Epithelial cell of prostate (primary cell): Measurements from ENCODE around the gene ZNF48.

Experiments
- DNase-seq: peaks from one replicate; pipeline ENCODE4 v3.0.0-alpha.2; 2011; ENCODE audit warnings: low read depth, low spot score
- H3K27ac ChIP-seq: fragments of 450-650 bp; 2 replicates; pipeline ENCODE4 v1.5.1; 2017; ENCODE audit warnings: mild to moderate bottlenecking

ZNF48 gene

DNA sequence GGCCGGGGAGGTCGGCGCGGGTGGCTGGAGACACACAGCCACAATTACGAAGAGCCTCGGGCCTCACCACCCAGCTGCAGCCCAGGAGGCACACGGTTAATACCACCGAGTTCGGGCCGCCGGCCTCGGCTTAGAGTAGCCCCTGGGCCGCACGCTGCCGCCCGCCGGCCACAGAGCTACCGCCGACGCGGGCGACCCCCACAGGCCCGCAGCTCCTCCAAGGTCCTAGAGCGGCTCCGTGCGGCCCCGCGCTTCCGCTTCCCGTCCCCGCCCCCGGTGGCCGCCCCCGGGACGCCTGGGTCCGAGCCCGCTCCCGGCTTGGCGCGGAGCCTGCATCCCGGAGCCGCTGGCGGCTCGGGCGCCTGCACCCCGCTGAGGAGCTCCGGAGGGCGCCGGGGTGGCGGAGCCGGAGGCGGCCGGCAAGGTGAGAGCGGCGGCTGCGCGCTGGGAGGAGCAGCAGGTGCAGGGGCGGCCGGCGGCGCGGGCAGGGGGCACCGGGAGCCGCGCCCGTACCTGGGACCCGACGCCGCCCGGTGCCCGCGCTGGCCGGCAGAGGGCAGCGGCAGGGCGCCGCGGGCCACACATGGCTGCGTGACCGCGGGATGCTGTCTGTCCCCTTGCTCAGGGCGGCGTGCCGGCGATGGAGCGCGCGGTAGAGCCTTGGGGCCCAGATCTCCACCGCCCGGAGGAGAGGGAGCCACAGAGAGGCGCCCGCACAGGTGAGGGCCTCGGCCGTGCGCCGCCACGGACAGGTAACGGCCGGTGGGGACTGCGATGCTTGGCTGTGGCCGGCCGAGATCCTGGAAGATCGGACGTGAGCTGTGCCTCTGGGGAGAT lies at the start of gene ZNF48:
ZNF48 (plus strand) TSS at position 266 of the 837 bp plus-strand sequence; CDS start at position 641, 375 bp downstream.
- no peak for DNase-seq
- peak within 1 kb of the TSS; percentile 66 for H3K27ac ChIP-seq

DNA sequence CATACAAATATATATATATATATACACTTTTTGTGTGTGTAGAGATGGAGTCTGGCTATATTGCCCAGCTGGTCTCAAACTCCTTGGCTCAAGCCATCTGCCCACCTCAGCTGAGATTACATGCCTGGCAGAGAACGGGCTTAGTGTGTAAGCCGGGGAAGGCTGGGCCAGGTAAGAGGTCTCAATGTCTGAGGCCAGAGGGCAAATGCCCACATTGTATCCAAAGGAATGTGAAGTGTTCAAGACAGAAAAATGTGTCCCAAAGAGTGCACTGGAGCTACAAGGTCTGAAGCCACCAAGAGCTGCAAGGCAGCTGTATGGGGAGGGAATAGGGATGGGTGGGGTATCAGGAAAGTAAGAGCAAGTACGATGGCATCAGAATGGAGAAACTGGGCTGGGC lies 48.9 kb upstream of the ZNF48 start:
- H3K27ac ChIP-seq: no peak overlapping the region
- no peak for DNase-seq

DNA sequence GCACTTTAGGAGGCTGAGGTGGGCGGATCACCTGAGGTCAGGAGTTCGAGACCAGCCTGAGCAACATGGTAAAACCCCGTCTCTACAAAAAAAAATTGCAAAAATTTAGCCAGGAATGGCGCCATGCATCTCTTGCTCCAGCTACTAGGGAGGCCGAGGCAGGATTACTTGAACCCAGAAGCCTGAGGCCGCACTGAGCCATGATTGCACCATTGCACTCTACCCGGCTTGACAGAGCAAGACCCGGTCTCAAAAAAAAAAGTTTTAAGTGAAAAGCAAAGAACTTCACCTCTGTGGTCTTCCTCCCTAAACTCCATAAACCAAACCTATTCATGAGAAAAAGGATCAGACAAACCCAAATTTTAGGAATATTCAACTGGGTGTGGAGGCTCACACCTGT lies 47.1 kb upstream of the ZNF48 start:
- no peak for DNase-seq
- H3K27ac ChIP-seq: no peak overlapping the region

DNA sequence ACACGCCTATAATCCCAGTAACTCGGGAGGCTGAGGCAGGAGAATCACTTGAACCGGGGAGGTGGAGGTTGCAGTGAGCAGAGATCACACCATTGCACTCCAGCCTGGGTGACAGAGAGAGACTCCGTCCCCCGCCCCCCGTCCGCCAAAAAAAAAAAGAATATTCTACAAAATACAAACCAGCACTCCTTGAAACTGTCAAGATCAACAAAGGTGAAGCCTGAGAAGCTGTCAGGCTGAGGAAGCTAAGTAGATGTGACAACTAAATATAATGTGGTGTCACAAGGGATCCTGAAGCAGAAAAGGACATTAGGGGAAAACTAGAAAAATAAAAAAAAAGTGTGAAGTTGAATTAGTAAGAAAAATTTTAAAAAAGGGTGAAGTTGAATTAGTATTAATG lies 46.3 kb upstream of the ZNF48 start:
- H3K27ac ChIP-seq: no peak overlapping the region
- DNase-seq: no peak

DNA sequence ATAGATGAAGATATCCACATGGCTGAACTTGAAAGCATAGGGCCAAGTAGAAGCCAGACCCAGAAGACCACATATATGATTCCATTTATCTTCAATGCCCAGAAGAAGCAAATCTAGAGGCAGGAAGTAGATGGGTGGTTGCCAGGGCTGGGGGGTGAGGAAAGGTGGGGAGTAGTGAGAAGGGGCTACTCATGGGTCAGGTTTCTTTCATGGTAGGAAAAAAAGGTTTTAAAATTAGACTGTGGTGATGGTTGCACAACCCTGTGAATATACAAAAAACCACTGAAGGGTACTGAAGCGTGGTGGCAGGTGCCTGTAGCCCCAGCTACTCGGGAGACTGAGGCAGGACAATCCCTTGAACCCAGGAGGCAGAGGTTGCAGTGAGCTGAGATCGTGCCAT lies 45.5 kb upstream of the ZNF48 start:
- H3K27ac ChIP-seq: no peak overlapping the region
- no peak for DNase-seq

DNA sequence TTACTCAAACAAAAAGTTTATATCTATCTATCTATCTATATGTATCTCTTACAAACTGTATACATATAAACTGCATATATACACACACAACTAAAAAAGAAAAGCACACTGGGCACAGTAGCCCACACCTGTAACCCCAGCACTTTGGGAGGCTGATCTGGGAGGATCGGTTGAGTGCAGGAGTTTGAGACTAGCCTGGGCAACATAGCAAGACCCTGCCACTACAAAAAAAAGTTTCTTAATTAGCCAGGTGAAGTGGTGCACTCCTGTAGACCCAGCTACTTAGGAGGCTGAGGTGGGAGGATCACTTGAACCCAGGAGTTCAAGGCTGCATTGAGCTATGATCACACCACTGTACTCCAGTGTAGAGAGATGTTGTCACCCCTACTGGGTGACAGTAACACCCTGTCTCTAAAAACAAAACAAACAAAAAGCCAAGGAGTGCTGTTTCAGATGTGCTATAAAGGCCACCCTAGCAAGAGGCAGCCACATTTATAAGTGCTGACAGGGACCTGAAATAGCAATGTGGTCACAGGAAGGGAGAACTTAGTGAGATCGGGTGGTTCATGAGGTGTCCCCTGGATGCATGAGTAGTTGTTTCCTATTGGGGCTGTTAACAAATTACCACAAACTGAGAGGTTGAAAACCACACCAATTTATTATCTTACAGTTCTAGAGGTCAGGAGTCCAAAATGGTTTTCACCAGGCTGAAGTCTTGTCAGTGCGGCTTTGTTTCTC lies 44.9 kb upstream of the ZNF48 start:
- DNase-seq: no peak
- no peak overlapping the region for H3K27ac ChIP-seq

DNA sequence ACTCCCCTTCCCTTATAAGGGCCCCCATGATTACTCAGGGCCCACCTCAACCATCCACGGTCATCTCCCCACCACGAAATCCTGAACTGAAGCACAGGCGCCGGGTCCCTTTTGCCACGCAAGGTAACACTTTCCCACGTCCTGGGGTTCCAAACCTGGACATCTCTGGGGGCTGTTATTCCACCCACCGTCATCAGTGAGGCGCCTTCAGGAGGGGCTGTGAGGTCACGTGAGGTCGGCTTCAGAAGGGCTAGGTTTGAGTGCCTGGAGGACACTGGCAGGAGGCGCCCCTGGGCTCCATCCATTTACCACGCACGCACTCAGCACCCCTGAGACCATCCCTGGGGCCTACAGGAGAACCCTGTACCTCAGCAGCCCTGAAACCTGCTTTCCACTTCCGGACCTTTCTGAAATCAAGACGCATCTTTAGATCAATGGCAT lies 44.2 kb upstream of the ZNF48 start:
- no peak overlapping the region for H3K27ac ChIP-seq
- DNase-seq: no peak

DNA sequence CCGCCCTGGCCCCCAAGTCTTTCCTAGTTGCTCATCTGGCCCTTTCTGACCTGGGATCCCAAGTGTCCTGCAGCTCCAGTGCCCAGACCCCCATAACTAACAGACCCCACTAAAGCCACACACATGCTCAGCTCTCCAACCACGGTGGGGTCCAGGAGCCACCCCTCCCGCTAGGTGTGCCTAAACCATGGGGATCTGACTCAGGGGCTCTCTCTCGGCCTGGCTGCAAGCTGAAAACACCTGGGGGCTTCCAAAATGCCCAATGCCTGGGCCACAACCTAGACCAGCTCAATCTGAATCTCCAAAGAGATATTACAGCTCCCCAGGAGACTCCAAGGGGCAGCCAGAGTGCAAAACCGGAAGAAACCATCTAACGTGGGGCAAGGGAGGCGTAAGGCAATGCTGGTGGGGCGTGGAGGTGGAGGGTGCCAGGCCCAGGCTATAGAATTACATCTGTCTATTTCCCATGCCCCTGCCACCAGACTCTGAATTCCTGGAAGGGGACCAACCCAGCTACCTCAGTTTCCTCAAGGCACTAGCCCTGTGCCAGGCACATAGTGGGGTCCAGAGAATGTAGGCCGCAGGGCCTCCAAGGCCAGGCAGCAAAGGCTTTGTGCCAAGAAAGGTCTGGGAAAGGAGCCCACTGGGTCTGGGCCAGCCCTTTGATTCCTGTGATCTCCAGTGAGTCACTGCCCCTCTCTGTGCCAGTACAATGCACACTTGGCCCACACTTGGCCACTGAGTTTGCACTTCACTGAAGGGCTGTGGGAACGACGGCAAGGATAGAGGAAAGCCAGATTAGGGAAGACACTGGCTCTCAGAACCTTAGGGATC lies 43.4 kb upstream of the ZNF48 start:
- no peak for DNase-seq
- H3K27ac ChIP-seq: no peak overlapping the region

DNA sequence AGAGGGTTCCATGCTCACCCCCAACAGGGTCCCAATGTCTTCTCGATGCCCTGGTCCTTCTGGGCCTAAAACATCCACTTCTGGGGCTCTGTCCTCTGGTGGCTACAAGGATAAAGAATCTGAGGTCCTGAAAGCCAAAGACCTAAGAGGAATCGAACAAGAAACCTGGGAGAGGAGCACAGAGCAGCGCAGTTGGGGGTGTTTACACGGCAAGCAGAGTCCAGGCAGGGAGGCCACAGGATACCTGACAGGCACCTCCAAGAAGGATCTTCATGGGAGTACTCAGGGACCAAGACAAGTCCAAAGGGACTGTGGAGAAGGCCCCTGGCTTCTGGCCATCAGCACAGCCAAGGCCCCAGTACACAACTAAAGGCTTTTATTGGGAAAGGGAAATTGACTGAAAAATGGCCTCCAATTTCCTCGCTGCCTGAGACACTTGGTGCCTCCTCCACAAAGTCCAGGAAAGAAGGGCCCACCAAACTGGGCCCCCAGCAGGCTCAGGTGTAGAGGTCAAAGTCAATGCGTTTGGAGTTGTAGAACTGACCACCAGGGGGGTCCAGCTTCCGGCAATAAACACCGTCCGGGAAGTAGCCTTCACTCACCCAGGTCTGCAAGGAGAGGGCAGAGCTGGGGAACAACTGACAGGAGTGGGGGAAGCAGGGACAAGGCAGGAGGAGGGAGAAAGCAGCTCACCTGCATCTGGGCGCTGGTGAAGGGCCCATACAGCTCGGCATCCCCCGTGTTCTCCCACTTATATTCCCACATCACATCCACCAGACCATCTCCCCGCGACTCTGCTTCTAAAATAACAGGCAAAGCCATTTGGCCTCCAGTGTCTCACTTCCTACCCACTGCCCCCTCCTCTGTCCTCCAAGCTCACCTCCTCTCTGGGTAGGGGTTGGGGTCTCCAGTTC lies 42.5 kb upstream of the ZNF48 start:
- no peak overlapping the region for H3K27ac ChIP-seq
- DNase-seq: no peak

DNA sequence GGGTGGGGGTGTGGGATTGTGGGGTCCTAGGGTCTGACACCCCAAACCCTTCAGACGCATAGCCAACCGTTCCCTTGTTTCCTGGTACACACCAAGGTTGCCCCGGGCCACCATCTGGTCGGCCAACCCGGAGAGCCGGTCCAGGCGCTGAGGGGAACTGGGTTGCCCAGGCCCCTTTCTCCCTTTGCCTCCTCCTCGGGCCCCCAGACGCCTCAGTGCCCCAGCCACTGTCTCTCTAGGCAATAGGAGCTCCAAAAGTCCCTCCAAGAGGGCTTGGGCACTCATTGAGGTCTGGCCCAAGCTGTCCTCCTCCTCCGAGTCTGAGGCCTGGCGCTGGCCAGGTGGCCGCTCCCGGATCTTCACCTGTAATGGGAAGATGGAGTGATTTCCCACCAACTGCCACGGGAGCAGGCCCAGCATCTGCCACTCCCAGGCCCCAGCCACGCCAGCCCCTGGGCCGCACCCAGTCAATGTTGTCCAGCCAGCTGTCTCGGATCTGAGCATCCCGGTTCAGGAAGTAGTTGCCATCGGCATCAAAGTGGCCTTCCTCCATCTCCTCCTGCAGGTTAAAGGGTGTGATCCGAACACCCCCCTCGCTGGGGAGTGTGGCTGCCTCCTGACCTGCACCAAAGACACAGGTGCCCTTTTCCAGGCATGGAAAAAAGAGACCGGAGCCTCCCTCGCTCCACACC lies 41.6 kb upstream of the ZNF48 start:
- no peak overlapping the region for H3K27ac ChIP-seq
- DNase-seq: no peak

DNA sequence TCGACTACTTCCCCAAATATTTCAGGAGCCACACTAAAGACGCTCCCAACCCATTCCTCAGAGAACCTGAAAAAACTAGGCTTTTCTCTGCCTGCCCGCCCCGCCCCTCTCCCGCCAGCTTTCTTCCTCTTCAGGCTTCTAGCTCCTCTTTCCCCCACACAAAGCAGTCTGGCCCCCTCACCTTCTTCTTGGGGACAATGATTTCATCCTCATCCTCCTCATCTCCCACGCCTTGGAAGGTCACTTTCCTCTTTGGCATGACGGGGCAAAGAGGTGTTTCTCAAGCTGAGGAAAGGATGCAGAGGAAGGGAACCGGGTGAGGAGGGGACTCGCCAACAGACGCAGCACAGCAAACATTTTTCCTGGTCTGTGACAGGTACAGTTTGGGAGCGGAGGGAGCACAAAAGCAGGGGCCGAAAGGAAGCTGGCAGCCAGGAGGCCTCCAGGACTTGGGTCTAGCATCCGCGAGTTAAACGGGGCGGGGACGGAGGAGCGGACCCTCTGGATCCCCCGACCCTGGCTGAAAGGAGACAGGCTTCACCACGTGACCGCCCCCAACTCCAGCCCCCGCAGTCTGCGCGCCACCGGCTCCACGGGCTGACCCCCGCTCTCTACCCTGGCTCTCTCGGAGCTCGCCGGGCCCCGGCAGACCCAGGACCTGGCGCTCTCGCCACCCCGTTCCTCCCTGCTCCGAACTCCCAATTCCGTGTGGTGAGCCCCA lies 40.6 kb upstream of the ZNF48 start:
- H3K27ac ChIP-seq: peak overlapping the region; percentile 94
- DNase-seq: no peak

DNA sequence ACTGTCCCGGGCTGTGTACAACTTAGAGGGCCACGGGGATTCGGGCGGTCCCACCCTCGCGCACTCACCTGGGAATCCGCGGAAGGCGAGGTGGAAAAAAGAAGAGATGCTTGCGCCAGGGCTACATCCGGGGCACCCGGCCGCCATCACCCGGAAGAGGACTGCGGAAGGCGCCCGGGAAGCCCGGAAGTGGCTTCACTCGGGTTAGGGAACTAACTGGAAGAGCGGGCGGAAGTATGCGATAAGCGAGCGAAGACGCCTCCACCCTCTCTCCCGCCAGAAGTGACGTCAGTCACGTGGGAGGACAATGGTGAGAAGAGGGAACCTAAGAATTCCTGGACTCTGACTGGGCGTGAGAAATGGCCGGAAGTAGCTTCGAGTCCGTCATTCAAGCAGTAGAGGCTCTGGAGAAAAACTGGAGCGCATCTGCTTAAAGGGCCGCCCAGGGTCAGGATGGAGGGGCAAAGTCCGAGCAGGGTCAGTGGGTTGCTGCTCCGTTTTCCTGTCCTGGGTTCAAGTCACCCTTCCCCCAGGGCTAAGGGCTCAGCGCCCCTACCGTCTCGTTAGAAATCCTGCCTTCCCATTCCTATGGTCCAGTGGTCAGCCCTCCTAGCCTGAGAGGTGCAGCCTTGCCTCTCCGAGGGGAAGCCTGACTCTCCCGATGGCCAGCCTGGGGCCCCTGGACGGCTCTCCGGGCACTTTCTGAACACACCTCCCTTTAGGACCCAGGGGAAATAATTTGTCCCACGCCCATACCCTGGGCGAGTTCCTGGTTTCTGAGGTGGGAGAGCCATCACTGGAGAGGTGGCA lies 39.9 kb upstream of the ZNF48 start, which contains the start of gene CD2BP2:
CD2BP2 (minus strand) TSS at position 165 of the 810 bp plus-strand sequence. CDS start 627 bp downstream, outside the sequence.
- DNase-seq: peak; percentile 99

DNA sequence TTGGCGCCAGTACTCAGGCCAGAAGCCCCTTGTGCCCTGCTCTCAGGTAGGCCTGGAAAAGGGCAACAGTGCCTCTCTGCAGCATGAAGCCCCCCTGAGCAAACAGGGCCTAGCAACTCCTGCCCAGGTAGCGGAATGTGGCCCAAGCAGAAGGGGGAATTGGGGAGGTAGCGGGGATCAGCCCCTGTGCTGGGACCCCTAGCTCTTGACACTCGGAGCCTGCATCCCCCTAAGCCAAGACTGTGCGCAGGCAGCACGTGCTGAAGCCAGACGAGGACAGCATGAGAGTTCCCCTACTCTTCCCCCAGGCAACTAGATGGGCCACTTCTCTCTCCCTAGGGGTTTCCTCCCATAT lies 39.3 kb upstream of the ZNF48 start:
- DNase-seq: no peak
- H3K27ac ChIP-seq: peak overlapping the region; percentile 94

More for the DNA sequence above, 39.9 kb upstream of the ZNF48 start, which contains the start of gene CD2BP2:
- H3K27ac ChIP-seq: peak within 1 kb of the TSS; percentile 94

DNA sequence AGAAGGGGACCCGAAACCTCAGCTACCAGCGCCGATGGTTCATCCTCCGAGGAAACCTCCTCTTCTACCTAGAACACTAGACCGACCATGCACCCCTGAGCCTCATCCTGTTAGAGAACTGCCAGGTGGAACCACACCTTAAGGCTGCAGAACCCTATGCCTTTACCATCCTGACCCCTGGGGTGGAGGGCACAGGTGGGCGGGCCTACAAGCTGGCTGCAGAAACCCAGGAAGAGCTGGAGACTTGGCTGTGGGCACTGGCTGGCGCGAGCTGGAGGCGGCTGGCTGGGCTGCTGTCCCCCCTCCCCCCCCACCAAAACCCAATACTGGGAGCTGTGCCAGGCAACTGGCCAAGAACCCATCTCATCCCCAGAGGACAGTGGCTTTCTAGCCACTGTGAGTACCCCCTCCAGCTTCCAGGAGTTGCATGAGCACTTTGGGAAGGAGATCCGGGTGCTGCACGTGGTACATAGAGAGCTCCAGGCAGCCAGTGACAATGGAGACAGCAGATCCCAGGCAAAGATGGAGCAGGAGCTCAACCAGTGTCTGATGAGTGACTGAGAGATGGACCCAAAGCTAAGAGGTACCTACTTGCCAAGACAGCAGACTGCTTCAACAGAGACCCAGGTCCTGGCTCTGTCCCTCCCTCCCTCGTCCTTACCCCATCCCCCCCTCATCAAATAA lies 38.7 kb upstream of the ZNF48 start:
- H3K27ac ChIP-seq: peak overlapping the region; percentile 94
- no peak for DNase-seq

DNA sequence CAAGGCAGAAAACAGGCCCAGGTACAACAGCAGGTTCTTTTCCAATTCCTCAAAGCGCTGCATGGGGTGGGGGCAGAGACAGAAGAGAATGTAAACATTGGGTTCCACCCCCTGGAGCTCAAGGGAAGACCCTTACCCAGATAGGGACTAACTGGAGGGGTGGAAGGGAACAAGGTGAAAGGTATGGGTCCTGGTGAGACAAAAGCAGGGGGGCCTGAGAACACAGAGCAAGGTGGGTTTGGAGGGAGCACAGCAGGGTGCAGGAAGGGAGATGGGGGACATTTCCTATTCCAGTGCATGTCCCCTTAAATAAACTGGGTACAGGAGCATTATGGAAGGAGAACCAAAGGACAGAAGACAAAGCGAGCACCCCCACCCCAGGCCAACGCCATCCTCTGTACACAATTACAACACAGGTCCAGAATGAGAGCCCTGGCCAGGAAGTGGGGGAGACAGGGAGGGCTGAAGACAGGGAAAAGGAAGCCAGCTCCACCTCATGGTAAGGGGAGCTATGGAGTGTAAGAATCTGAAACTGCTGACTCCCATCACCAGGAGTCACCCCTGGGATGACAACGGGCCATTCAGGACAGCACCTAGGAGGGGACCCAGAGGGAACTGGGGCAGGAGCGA lies 38.0 kb upstream of the ZNF48 start:
- no peak for DNase-seq
- H3K27ac ChIP-seq: no peak overlapping the region
